ENCODE data around the gene CERCAM.

GRCh38 chr9:128374221-128374675 lies 46.4 kb upstream of the CERCAM start:
- TF ChIP-seq CTCF (IDR thresholded peaks at IDR 0.05; ENCODE audit: insufficient read depth, low read length) (no peak), POLR2AphosphoS5 (IDR thresholded peaks at IDR 0.05; ENCODE audit: low read depth) (no peak), REST (IDR thresholded peaks at IDR 0.05; ENCODE audit: insufficient replicate concordance, low read depth) (no peak), SPI1 (IDR thresholded peaks at IDR 0.05; ENCODE audit: borderline replicate concordance, low read depth) (no peak), GABPA (IDR thresholded peaks at IDR 0.05; ENCODE audit: low read depth) (no peak)

All from HL-60 (cell line).